Hematopoietic multipotent progenitor cell treated with erythropoietin and hydrocortisone succinate and interleukin-3 and kit ligand, for 17 days (in vitro differentiated cells): ENCODE results near the gene SNN.

Experiments used
- DNase-seq: peaks from one replicate; pipeline ENCODE4 v3.0.0-alpha.2; 2015; ENCODE audit warnings: low spot score

Gene SNN

GRCh38 chr16:11667221-11667823 lies 933 bp upstream of the SNN start:
- DNase-seq, result no peak

DNA sequence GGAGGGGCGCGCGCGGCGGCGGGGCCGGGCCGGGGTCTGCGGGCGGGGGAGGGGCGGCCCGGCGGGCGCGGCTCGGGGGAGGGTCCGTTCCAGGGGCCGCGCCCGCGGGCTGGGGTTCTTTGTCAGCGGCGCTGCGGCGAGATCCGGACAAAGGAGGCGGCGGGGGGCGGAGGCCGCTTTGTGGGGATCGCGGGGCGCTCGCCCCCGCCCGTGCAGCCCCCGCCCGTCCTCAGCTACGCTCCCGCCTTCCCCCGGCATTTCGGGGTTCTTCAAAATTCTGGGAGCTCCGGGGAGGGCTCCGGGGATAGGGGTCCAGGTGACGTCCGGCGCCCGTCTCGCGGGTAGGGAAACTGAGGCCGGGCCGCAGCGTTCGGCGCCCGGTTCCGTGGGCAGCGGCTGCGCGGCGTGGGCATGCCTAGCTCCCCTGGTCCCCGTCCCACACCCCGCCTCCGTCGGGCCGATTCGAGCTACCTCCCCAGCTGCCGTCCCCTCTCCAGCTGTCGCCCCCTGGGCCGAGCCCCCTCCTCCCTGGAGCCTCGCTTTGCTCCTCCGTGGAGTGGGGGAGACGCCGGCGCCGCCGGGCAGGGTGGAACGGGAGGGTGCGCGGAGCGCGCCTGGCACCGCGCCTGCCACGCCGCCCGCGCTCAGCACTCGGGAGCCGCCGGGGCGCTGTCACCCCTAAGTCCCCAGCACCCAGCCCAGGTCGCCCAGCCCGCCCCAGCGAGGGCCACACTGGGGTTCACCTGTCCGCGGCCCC lies 546 bp downstream of the SNN start:
- no peak for DNase-seq

GRCh38 chr16:11669380-11670146 lies 1.3 kb downstream of the SNN start:
- DNase-seq, result no peak

DNA sequence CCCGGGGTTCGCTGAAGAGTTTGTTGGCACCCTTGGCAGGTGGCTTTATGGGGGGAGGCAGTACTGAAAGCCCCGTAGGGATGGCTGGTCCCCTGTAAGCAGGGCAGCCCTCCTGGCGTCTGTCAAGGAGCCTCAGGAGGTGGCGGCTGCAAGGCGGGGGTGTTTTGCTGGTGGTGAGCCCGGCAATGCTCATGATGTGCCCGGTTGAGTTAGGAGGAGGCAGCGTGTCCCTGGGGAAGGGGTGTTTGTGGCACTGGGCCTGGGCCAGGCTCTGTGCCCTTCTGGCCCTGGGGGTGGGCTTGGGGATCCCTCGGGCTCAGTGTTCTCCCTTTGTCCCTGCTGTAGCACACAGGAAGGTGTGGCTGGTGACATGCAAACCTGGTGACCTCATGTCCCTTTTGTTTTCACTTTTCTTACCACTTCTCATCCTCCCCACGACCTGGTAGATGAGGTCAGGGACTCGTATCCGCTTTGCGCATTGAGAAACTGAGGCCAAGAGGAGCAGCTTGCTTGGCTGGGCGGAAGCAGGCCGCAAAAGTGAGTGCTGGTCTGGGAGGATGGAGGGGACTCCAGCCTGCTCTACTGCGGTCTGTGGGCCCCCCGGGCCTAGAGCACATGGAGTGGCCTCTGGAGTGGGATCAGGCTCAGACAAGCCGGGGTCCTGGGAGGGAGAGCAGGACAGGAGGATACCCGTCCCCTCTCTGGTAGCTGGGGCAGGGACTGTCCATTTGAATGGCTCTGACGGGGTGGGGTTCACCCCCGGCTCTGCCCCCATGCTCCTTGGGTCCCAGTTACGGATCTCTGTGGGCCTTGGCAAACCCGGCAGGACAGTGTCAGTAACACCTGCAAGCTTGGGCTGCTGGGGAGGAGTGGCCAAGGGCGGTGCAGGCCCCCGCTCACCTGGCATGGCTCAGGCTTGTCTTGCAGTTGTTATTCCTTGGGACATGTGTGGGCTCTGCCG lies 2.2 kb downstream of the SNN start:
- DNase-seq, result no peak

DNA sequence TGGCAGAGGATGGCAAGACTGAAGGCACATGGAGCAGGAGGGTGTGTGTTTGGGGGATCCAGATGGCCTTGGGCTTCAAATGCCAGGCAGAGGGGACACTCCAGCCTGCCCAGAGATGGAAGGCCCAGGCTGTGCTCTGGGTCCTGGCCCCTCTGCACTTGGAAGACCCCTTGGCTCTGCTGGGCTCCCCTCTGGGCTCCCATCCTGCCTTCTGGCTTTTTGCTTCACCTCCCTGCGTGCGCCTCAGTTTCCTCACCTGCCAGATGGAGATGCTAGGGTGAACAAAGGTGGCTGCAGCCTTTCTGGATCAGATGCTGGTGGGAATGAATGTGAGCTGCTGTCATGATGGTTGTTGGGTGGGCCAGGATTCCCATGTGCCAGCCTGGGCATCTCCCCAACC lies 3.0 kb downstream of the SNN start:
- no peak for DNase-seq

GRCh38 chr16:11671676-11672075 lies 3.4 kb downstream of the SNN start:
- no peak for DNase-seq

DNA sequence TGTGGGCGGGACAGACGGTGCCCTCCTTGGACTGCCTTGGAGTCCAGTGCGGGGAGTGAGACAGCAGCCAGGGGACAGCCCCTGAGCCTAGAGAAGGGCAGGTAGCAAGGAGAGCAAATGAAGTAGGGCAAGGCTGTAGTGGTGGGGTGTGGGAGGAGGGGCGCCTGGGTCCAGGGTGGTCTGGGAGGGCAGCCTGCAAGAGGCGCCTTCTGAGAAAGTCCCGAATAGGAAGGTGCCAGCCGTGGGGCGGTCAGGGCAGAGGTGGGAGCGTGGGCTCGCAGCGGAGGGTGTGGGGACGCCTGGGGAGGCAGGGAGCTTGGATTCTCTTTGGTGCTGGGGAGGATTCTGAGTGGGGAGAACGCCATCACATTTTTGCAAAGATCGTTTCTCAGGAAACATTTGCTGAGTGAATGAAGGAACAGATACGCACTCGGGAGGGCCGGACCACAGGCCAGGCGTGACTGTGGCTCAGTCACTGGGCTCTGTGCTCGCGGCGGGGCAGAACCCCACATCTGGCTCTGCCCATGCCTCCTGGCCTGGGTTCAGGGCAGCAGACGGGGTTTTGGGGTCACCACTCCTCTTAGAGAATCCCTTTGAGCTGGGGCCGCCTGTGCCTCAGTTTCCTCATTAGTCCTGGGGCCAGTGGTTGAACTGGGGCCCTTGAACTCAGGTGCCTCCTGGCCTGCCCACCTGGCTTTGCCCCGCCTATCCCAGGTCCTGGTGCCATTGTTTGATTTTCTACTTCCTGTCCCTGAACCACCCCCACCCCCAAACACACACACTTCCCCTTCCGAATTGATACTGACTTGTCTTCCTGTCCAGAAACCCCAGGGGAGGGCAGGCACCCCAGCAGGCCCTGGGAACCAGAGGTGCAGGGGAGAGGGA lies 4.2 kb downstream of the SNN start:
- no peak for DNase-seq

- no peak for DNase-seq
Measured at GRCh38 chr16:11673091-11674000, 5.1 kb downstream of the SNN start.

DNA sequence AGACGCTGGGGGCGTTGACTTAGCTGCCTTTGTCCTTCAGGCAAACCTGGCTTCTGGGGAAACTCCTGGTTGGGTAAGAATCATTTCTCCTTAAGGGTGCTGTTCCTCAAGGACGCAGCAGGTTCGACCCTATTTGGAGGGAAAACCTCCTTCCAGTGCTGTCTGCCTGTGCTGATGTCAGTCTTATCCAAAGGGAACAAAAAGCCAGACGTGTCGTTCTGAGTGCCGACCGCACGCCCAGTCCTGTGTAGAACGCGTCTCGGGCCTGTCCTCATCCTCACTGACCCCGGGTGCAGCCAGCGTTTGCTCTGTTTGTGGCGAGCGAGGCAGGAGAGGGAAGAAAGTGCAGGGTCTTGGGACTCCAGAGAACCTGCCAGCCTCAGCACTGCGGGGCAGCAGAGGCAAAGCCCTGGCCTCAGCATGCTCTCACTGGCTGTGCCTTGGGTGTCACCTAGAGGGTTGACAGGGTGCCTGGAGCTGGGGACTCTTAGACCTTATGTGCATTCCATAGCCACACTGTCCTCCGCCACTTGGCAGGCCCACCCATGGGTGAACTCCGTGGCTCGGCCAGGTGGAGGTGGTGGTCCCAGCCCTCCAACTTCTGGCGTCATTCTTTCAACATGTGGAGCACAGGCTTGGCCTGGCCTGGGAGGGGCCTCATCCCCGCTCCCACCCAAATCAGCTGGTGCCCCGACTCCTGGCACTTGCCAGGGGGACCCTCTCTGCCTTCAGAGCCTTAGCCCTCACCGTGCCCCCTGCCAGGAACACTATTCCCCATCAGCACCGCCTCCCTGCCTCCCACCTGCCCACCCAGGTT lies 6.0 kb downstream of the SNN start:
- no peak for DNase-seq

DNA sequence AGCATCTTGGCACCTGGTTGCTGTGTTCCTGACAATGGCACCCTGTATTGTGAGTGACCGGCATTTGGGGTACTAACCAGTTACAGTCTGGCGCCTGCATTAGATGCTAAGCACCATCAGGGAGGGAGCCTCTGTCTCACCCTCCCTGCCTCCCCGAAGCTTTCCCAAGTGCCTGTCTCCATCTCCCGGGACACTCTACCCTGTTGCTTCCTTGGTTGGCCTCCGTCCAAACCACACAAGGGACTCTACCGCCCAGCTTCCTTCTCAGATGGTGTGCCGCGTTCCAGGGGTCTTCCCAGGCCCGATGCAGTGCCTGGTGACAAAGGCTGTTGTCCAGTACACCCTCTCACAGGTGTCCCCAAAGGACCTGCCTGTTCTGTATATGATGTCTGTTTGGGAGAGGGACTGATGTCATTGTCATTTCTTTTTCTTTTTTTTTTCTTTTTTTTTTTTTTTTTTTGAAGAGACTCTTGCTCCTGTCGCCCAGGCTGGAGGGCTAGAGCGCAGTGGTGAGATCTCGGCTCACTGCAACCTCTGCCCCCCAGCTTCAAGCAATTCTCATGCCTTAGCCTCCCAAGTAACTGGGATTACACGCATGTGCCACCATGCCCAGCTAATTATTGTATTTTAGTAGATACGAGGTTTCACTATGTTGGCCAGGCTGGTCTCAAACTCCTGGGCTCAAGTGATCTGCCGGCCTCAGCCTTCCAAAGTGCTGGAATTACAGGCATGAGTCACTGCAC lies 6.7 kb downstream of the SNN start:
- no peak for DNase-seq

- no peak for DNase-seq
Measured at GRCh38 chr16:11675561-11676511, 7.6 kb downstream of the SNN start.

- DNase-seq, result no peak
Measured at GRCh38 chr16:11676799-11677198, 8.5 kb downstream of the SNN start.

DNA sequence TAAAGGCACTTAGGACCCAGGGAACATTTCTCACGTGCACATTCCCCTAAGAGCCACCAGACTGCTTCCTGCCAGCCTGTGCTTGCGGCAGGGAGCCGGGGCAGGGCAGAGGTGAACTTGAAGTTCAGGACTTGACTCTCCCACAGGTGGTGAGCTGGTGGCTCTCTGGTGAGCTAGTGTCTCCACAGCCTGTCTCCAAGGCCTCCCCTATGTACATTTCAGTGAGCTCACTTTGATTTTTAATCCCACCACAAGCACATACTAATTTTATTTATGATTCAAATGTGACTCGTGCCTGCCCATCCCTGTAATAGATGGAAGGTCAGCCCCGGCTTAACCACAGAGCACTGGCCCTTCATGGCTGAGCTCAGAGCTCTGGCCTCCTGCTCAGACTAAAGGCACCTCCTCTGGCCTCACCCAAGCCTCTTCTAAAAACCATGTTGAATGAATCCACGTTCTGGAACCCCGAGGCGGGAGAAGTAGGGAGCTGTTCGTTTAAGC lies 9.2 kb downstream of the SNN start:
- no peak for DNase-seq

DNA sequence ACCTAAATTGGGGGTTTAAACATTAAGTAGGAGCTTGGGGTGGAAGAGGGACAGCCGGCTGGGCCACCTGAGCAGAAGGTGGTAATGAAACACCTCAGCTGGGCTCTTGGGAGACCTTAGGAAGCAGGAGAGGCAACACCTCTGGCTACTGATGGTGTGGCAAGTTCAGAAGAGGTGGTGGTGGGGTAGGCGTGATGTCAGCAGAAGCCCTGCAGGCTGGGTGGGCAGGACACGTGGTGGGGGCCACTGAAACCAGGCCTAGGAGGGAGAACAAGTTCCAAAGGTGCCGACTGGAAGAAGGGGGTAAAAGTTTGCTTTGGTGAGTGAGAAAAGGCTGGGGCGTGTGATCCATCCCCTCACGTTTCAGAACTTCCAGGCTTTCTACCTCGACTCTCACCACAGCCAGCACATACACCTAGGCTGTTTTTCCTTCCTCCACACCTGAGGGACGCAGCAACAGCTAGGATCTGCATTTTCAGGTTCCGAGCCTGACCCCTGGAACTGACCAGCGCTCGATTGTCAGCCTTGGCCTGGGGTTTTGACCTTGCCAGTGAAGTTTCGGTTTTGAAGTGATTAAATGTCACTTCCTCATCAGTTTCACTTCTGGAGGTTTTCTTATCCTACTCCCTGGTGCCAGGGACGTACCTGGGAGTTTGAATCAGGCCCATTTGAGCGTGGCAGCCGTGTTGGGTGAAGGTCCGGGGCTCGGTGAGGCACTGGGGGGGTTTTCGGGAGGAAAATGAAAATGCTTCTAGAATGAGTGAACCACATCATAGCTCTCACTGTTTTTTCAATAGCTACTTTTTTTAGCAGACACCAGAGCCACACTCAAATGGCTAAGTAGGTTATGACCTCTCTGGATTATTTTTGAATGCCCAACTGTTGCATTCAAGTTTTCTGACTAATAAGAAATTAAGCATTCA lies 10.0 kb downstream of the SNN start:
- no peak for DNase-seq

GRCh38 chr16:11679250-11679649 lies 11.0 kb downstream of the SNN start:
- DNase-seq, result no peak
